ENCODE measurements around the gene ARL15.
A peak's percentile ranks its signal among the peaks of the same experiment; 100 is the strongest.

The ARL15 gene

DNA sequence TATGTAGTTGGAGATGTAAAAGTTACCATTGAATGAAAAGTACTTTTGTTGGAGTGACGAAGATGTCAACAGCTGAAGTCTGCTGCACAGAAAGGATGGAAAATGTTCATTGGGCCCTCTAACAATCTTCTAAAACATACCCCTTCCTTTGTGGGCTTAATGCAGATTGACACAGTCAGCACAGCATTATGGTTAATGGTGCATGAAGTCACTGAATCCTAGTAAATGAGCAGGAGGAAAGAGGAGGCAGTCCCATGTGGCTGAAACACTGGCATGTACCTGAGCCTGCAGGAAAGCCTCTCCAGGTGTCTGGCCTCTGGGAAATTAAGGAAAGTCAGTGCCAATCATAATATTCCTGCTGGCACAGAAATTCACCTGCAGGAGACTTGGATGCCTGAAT is 153.8 kb downstream of the ARL15 start:
- DNase-seq (ENCODE audit: low read depth in 2 of 2) = no peak
- H3K4me3 ChIP-seq (replicated peaks in 1 of 2; ENCODE audit: low read depth in 2 of 2, low read length in 2 of 2) = no peak overlapping the region
- TF ChIP-seq, protein P1, sequence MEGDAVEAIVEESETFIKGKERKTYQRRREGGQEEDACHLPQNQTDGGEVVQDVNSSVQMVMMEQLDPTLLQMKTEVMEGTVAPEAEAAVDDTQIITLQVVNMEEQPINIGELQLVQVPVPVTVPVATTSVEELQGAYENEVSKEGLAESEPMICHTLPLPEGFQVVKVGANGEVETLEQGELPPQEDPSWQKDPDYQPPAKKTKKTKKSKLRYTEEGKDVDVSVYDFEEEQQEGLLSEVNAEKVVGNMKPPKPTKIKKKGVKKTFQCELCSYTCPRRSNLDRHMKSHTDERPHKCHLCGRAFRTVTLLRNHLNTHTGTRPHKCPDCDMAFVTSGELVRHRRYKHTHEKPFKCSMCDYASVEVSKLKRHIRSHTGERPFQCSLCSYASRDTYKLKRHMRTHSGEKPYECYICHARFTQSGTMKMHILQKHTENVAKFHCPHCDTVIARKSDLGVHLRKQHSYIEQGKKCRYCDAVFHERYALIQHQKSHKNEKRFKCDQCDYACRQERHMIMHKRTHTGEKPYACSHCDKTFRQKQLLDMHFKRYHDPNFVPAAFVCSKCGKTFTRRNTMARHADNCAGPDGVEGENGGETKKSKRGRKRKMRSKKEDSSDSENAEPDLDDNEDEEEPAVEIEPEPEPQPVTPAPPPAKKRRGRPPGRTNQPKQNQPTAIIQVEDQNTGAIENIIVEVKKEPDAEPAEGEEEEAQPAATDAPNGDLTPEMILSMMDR (IDR thresholded peaks at IDR 0.05; ENCODE audit: low read depth, low read length) = no peak

DNA sequence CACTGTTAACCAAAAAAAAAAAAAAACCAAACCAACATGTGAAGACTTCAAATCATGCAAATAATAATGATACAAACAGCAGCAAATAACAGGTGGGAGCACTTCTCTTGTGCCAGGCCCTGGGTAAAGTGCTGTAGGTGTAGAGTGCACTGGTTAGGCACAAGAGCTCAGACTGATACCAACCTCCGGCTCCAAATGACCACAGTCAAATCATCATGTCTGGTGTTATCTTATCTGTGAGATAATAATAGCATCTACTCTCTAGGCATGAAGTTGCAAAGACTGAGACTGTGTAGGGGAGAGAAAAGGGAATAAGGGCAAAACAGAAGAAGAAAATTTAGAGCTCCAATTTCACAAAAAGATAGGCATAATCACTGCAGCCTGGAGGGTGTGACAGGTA is 159.5 kb downstream of the ARL15 start:
- no peak overlapping the region for H3K4me3 ChIP-seq (replicated peaks in 1 of 2; ENCODE audit: low read depth in 2 of 2, low read length in 2 of 2)
- TF ChIP-seq, protein P1 (IDR thresholded peaks at IDR 0.05; ENCODE audit: low read depth, low read length) = no peak
- no peak for DNase-seq (ENCODE audit: low read depth in 2 of 2)

DNA sequence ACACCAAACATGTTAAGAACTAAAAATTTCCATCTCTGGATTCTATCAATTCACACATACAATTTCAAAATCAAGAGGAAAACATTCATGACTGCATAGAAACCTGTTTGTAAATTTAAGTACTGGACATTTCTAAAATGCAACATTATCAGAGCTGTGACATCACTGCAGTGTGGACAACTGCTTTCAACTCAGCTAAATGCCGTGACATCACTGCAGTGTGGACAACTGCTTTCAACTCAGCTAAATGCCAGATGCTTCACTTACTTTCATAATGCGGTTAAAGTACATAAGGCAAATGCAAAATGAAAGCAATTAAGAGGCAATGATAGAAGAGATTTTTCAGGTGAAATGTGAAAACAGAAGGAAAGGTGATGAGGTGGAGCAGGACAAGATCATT is 161.5 kb downstream of the ARL15 start:
- no peak for DNase-seq (ENCODE audit: low read depth in 2 of 2)
- TF ChIP-seq, protein P1 (IDR thresholded peaks at IDR 0.05; ENCODE audit: low read depth, low read length) = no peak
- H3K4me3 ChIP-seq (replicated peaks in 1 of 2; ENCODE audit: low read depth in 2 of 2, low read length in 2 of 2) = no peak overlapping the region

DNA sequence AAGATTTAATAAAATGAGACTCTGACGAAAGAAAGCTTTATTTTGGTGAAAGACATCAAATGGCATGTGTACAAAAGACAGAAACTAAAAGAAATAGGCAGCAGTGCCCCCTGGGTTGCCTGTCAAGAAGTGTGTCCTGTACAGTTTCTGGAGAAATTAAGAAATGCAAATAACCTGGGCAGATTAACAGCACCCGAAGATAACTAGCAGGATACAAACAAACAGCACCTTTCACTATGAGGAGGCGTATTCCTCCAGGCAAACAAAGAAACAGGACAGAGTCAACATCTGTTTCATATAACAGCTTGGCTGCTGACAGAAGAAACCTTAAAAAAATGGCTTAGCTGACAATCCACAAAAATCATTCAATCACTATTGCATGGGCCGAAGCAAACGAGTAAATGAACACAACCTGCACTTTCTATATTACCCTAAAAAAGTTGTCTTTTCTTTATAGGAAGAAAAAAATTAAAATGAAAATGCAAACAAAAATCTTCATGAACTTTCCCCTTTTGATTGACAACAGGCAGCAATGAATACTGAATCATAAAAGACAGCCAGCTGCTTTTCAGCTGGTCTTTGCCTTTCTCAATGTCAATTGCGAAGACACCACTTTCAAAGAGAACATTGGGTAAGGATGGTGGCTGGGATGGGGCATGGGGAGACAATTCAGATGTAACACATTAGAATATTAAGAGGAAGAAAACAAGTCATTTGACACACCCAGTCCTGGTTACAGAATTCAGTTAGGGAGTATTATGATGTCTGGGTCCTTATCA is 162.1 kb downstream of the ARL15 start:
- DNase-seq (ENCODE audit: low read depth in 2 of 2) = peak; percentile 32 to 45
- TF ChIP-seq, protein P1 (IDR thresholded peaks at IDR 0.05; ENCODE audit: low read depth, low read length) = peak; percentile 38

DNA sequence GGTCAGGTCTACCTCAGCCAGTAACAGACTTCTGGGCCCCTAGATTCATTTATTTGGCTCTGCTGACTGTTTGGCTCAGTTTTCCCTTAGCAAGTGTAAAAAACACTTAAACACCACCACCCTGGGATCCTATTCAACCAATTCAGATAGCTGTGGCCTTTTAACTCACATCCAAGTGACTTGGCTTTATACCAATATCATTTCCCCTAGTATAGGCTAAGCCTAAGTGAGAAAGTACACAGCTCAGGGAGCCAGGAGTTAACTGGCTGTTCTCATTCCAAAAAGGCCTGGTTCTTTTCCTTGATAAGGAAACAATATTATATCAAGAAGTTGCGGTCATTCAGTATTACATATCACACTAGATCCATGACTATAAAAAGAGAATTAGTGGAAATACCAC is 163.5 kb downstream of the ARL15 start:
- DNase-seq (ENCODE audit: low read depth in 2 of 2) = peak in 1 of 2 donors; percentile 42
- H3K4me3 ChIP-seq (replicated peaks in 1 of 2; ENCODE audit: low read depth in 2 of 2, low read length in 2 of 2) = no peak overlapping the region
- TF ChIP-seq, protein P1 (IDR thresholded peaks at IDR 0.05; ENCODE audit: low read depth, low read length) = no peak

More for the DNA sequence above, 162.1 kb downstream of the ARL15 start:
- H3K4me3 ChIP-seq (replicated peaks in 1 of 2; ENCODE audit: low read depth in 2 of 2, low read length in 2 of 2) = no peak overlapping the region

DNA sequence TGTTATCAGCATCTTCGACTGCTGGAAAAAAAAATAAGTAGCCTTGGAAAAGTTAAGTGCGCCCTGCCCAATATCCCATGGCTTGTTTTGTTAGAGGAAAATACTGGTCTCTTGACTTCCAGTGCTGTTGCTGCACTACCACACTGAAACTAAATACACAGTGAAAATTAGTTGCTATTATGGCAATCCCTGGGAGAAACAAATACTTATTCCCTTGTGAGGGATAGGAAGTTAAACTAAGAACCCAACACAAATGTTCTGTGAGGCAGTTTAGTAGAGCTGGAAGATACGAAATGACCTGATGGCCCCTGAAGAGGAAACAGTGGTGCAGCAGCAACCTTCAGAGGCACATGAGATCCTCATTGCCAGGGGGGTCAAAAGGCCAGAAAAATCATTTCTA is 164.0 kb downstream of the ARL15 start:
- DNase-seq (ENCODE audit: low read depth in 2 of 2) = no peak
- TF ChIP-seq, protein P1 (IDR thresholded peaks at IDR 0.05; ENCODE audit: low read depth, low read length) = no peak

More for the DNA sequence above, 164.0 kb downstream of the ARL15 start:
- H3K4me3 ChIP-seq (replicated peaks in 1 of 2; ENCODE audit: low read depth in 2 of 2, low read length in 2 of 2) = no peak overlapping the region

All from cardiac fibroblast (primary cell).